Measurements from ENCODE around the gene KRT76.

DNA sequence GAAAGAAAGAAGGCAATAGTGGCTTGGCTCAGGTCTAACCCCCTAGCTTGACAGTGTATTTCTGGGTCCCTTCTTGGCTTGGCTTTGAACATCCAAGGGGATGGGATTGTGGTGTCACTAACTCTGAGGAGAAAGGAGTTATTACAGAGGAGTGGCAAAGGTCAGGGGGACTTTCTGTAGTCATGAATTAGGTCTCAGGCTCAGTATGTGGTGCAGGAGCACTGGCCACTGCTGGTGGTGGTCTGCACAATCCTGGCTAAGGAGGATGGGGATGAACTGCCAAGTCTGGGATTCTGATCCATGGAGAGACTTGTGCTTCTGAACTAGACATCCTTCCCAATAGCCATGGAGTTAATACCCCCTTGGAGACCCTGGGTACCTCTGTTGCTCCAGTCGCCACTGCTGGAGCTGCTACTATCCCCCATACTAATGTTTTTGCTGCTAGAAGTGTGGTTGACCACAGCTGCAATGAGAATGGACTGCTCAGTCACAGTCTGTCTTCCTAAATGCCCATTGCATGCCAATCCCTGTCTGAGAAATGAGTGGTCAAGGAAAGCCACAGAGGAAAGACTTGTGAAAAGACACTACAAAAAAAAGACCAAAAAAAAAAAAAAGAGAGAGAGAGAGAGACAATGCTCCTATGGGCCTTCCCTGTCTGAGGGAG lies 32.5 kb downstream of the KRT76 start:
- TF ChIP-seq CTCF (optimal IDR thresholded peaks at IDR 0.05 in 1 of 3, IDR thresholded peaks at IDR 0.05 in 1 of 3, conservative IDR thresholded peaks at IDR 0.05 in 1 of 3; ENCODE audit: extremely low read depth in 1 of 3, insufficient read depth in 2 of 3, low read length in 3 of 3), result no peak
- no peak for TF ChIP-seq EZH2 (IDR thresholded peaks at IDR 0.05; ENCODE audit: low read length)
